NCI-H2081 treated with DMSO at 0.1 percent for 48 hours (cell line): ENCODE measurements around the gene DNAAF5.
"Not testable (repeated sequence)": the region's sequence is repeated elsewhere in the genome, so short reads cannot be mapped to it uniquely, and the experiment has no call there.

Source experiments
- DNase-seq: peaks from one replicate; lab custom pipeline; 2025; lab: John Stamatoyannopoulos, UW

The DNAAF5 gene

DNA sequence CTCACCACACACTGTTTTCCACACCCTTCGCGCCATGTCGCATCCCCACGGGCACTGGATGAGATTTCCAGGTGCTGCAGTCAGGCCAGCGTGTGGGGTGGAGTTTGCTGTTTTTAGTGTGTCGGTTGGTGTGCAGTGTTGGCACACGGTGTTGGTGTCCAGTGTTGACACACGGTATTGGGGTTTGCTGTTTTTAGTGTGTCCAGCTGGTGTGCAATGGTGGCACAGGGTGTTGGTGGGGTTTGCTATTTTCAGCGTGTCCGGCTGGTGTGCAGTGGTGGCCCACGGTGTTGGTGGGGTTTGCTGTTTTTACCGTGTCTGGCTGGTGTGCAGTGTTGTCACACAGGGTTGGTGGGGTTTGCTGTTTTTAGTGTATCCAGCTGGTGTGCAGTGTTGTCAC, 20.7 kb downstream of the DNAAF5 start:
- no peak for DNase-seq

DNA sequence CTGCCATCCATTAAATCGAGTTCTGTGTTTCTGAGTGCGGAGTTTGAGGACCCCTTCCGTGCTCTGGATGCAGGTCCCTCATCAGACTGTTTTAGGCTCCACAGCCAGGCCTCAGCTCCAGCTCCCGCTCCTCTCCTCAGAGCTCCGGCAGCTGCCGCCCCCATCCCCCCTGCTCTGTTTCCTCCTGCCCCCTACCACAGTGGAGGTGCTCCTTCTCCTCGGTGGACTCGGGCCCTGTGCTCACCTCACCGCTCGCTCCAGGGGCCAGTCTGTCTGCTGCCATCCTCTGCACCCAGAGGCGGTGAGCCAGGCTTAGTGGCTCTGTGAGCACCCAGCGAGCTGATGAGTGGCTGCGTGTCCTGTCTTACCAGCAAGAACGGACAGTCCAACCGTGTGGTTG, 21.9 kb downstream of the DNAAF5 start:
- no peak for DNase-seq

GRCh38 chr7:749140-749551, 22.6 kb downstream of the DNAAF5 start:
- no peak for DNase-seq

GRCh38 chr7:750111-750905, 23.8 kb downstream of the DNAAF5 start:
- no peak for DNase-seq

GRCh38 chr7:751826-752225, 25.3 kb downstream of the DNAAF5 start:
- DNase-seq = no peak

DNA sequence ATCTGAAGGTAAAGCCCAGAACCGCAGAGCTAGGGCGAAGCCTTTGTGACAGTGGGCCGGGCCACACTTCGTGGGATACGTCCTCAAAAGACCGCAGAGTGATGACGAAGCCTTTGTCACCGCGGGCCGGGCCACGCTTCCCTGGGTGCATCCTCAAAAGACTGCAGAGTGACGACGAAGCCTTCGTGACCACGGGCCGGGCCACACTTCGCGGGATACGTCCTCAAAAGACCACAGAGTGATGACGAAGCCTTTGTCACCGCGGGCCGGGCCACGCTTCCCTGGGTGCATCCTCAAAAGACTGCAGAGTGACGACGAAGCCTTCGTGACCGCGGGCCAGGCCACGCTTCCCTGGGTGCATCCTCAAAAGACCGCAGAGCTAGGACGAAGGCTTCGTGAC, 25.8 kb downstream of the DNAAF5 start:
- not testable (repeated sequence) for DNase-seq

DNA sequence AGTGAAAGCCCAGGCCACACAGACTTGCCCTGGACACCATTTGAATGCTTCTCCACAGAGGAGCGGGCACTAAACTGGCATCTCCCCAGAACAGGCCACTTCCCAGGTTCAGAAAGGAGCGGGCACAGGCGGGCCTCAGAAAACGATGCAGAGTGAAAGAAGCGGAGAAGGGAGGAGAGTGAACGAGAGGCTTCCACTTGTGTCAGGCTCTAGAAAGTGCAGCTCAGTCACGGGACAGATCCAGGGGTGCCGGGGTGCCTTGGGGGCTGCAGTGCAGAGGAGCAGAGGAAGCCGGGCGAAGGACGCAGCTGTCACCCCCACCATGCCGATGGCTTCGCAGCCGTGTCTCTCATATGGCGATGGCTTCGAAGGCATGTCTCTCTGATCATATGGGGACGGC, 26.7 kb downstream of the DNAAF5 start:
- DNase-seq = no peak

- no peak for DNase-seq
These were observed 28.3 kb downstream of the DNAAF5 start for GRCh38 chr7:754531-755412.

DNA sequence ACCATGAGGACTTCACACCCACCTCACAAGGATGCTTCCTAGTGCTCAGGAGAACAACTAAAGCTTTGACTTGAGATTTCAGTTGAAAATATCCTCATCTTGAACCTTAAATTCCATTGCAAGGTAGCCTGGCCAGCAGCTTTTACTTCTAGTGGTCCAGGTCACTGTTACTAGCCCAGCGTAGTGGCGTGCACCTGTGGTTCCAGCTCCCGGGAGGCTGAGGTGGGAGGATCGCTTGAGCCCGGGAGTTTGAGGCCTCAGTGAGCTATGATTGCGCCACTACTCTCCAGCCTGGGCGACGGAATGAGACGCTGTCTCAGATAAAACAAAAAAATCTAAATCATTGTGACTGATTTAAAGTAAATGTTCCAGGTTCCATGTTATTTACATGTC, 28.9 kb downstream of the DNAAF5 start:
- DNase-seq = no peak

GRCh38 chr7:756231-756927, 29.9 kb downstream of the DNAAF5 start:
- no peak for DNase-seq

- no peak for DNase-seq
These were observed 30.5 kb downstream of the DNAAF5 start for GRCh38 chr7:756928-757560.

GRCh38 chr7:757741-758163, 31.3 kb downstream of the DNAAF5 start:
- DNase-seq = no peak

- no peak for DNase-seq
These were observed 33.1 kb downstream of the DNAAF5 start for GRCh38 chr7:759569-759968.

DNA sequence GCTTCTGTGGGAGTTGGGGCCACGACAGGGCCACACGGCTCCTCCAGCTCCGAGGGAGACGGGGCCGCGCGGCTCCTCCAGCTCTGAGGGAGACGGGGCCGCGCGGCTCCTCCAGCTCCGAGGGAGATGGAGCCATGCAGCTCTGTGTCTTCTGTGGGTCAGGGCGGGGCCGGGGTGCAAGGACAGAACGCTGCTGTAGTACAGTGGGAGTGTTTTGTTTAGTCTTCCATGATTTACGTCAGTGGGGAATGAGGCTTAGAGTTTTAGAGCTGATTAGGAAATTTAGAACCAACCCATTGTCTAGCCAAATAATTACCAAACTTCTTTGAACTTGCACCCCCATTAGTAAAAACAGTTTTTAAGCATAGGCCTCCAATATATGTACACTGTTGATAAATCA, 33.5 kb downstream of the DNAAF5 start:
- no peak for DNase-seq

- DNase-seq = no peak
These were observed 34.6 kb downstream of the DNAAF5 start for GRCh38 chr7:761101-761500.

- no peak for DNase-seq
These were observed 35.1 kb downstream of the DNAAF5 start for GRCh38 chr7:761631-762030.

DNA sequence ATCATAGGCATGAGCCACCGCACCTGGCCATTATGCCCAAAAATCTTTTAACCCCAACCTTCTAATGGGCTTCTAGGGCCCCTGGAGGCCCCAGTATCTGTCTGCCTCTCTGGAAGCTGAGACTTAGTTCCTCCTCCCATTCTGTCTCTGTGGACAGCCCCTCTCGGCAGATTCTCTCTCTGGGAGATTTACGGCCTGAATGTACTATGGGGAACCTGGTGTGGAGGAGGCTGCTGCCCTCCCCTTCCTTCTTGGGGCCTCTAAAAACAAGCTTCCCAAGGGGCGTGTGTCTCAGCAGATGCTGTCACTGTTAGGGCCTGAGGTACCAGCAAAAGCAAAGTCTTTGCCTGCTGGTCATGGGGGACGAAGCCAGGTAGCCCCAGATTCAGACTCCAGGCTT, 36.4 kb downstream of the DNAAF5 start:
- DNase-seq = no peak

- no peak for DNase-seq
These were observed 37.3 kb downstream of the DNAAF5 start for GRCh38 chr7:763762-764161.

DNA sequence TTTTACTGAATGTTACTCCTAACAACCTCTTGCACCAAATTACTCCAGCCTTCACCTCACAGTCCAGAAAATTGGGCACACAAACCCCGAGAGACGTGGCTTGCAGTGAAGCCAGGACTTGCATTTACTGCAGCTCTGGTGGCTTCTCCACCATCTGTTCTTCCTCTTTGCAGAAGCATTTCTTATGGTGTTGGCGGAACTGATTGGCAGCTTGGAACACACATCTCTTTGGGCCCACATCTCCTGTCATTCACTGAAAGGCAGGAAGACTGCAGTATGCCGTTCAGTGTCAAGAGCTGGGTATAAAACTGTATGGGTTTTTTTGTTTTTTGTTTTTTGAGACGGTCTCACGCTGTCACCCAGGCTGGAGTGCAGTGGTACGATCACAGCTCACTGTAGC, 38.9 kb downstream of the DNAAF5 start:
- DNase-seq = no peak

GRCh38 chr7:767580-767940, 41.1 kb downstream of the DNAAF5 start:
- DNase-seq = peak; percentile 82

DNA sequence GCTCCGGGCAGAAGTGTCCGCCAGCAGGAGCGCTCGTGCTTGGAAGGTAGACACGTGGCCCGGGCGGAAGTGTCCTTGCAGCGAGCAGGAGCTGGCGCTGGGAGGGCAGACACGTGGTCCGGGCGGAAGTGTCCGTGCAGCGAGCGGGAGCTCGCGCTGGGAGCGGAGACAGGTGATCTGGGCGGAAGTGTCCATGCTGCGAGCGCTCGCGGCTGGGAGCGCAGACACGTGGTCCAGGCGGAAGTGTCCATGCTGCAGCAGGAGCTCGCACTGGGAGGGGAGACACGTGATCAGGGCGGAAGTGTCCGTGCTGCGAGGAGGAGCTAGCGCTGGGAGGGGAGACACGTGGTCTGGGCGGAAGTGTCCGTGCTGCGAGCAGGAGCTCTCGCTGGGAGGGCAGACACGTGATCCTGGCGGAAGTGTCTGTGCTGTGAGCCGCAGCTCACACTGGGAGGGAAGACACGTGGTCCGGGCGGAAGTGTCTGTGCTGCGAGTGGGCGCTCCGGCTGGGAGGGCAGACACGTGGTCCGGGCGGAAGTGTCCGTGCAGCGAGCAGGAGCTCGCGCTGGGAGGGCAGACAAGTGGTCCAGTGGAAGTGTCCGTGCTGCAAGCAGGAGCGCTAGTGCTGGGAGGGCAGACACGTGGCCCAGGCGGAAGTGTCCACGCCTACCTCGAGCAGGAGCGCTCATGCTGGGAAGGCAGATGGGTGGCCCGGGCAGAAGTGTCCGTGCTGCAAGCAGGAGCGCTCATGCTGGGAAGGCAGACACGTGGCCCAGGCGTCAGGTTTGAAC, 41.6 kb downstream of the DNAAF5 start:
- peak; percentile 93 for DNase-seq
